ENCODE data around the gene TMEM140. TPM values are rescaled to one million over a fixed set of nuclear protein-coding genes. Genes with fewer than 3 reads are reported as not detected.

Gene TMEM140
- total and polyA plus RNA-seq, 2 of the 13 experiments (the other 11 are each of a cell fraction or from before 2014, with no cell fraction given): 9.2 to 21.7 TPM

GRCh38 chr7:135143885-135144668 is 3.8 kb upstream of the TMEM140 start:
- peak overlapping the region; percentile 18; the same call in 1 of the 2 replicates for H3K4me2 ChIP-seq (ENCODE audit: low read depth, low read length)
- no peak for TF ChIP-seq ZNF350 (CRISPR knock-in tag; IDR thresholded peaks at IDR 0.05; ENCODE audit: borderline replicate concordance, low read depth)
- TF ChIP-seq ZNF207 (IDR thresholded peaks at IDR 0.05; ENCODE audit: borderline replicate concordance): no peak
- no peak for TF ChIP-seq KLF11 (CRISPR knock-in tag; IDR thresholded peaks at IDR 0.05)
- TF ChIP-seq EHMT2 (IDR thresholded peaks at IDR 0.05; ENCODE audit: borderline replicate concordance, low read depth, low read length): 0 out of 2 replicates have a peak, but pooled peaks have one; percentile 27
- TF ChIP-seq HNF4A (CRISPR knock-in tag; IDR thresholded peaks at IDR 0.05): peak; percentile 37; the same call in 1 of the 2 replicates
- no peak for TF ChIP-seq FOXO1 (CRISPR knock-in tag; IDR thresholded peaks at IDR 0.05)
- 0 out of 2 replicates have a peak, but pooled peaks have one; percentile 12 for TF ChIP-seq KDM6A (CRISPR knock-in tag; IDR thresholded peaks at IDR 0.05; ENCODE audit: low read depth)
- TF ChIP-seq ZKSCAN5 (CRISPR knock-in tag; IDR thresholded peaks at IDR 0.05): peak; percentile 87
- no peak for TF ChIP-seq ZNF124 (CRISPR knock-in tag; IDR thresholded peaks at IDR 0.05)
- TF ChIP-seq LRRFIP1 (CRISPR knock-in tag; conservative IDR thresholded peaks at IDR 0.05): no peak
- no peak for TF ChIP-seq ZNF761 (CRISPR knock-in tag; conservative IDR thresholded peaks at IDR 0.05)
- 0 out of 2 replicates have a peak, but pooled peaks have one; percentile 46 for TF ChIP-seq ZBTB4 (CRISPR knock-in tag; IDR thresholded peaks at IDR 0.05; ENCODE audit: borderline replicate concordance)
- no peak for TF ChIP-seq PRDM10 (CRISPR knock-in tag; IDR thresholded peaks at IDR 0.05; ENCODE audit: low read depth)
- TF ChIP-seq ARNT (IDR thresholded peaks at IDR 0.05): no peak
- TF ChIP-seq SP140L (CRISPR knock-in tag; IDR thresholded peaks at IDR 0.05; ENCODE audit: borderline replicate concordance): no peak

More at GRCh38 chr7:135143885-135144668, 3.8 kb upstream of the TMEM140 start:
- no TSS peak for BruUV-seq (replicated peaks)
- ChIA-PET CTCF (ENCODE audit: low intra/inter-chr PET ratio, low total read pairs) (no interaction called here), POLR2A (interaction anchor here (1.2 to 1.5 kb wide), 4 partner anchors 27 to 243 kb away, joined by 3 to 4 read pairs (median 3); no protein-coding TSS in a partner anchor)
- Histone ChIP-seq H4K20me1 (ENCODE audit: insufficient read depth, low read length) (no peaks in the 10 kb centered on the region), H3K27ac (ENCODE audit: extremely low read length, insufficient read depth, low read length) (peak overlapping the region; percentile 19), H3K79me2 (ENCODE audit: insufficient read depth, low read length) (peaks cover 6% of the 10 kb centered on the region), H3K4me1 (ENCODE audit: insufficient read depth, low read length) (peaks cover 45% of the 10 kb centered on the region), H3K9ac (ENCODE audit: insufficient read depth, low read depth, low read length) (no peak overlapping the region), H3K4me3 (replicated peaks in 1 of 3; ENCODE audit: insufficient read depth in 1 of 3, low read depth in 2 of 3, low read length in 3 of 3) (no peak overlapping the region), H2AFZ (ENCODE audit: low read length) (no peak overlapping the region), H3K27me3 (ENCODE audit: control insufficient read depth in 1 of 2, insufficient read depth in 2 of 2, low read length in 2 of 2) (no peaks in the 10 kb centered on the region; a peak in 1 of 5 replicates), H3K9me3 (ENCODE audit: low read length) (no peaks in the 10 kb centered on the region), H3K36me3 (replicated peaks in 1 of 2; ENCODE audit: control insufficient read depth in 1 of 2, insufficient read depth in 2 of 2, low read length in 2 of 2) (no peaks in the 10 kb centered on the region)
- FAIRE-seq (peak; percentile 64), ATAC-seq (peak; percentile 9; the same call in 1 of the 3 replicates), DNase-seq (ENCODE audit: low spot score) (no peak)
- intact Hi-C loops (cut with micrococcal nuclease; ENCODE audit: unreplicated experiment): no loop called here
- 53% methylated on average over 3 of the region's 3 CpGs for WGBS (ENCODE audit: low lambda C conversion rate)
- in situ Hi-C loops (cut with HindIII; ENCODE audit: extremely low pct_ligation_motif_present, low pct_unique_long_range_greater_than_20kb): no loop called here
